ENCODE results near the gene RETN.
A peak's percentile ranks its signal among the peaks of the same experiment; 100 is the strongest.

Gene RETN

GRCh38 chr19:7661744-7662538, 6.9 kb upstream of the RETN start:
- DNase-seq = no peak

- DNase-seq = no peak
Measured at GRCh38 chr19:7662657-7663056, 6.2 kb upstream of the RETN start.

GRCh38 chr19:7663706-7664105, 5.1 kb upstream of the RETN start:
- no peak for DNase-seq

DNA sequence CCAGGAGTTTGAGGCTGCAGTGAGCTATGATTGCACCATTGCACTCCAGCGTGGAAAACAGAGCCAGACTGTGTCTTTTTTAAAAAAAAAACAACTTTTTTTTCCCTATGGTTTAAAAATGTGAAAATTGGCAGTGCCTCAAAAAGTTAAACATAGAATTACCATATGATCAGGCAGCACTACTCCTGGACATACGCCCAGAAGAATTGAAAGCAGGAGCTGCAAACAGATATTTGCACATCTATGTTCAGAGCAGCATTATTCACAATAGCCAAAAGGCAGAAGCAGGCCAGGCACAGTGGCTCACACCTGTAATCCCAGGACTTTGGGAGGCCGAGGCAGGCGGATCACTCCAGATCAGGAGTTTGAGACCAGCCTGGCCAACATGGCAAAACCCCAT, 3.8 kb upstream of the RETN start:
- no peak for DNase-seq

GRCh38 chr19:7669641-7670040, 792 bp downstream of the RETN start:
- no peak for DNase-seq

- no peak for DNase-seq
Measured at GRCh38 chr19:7670150-7670783, 1.4 kb downstream of the RETN start.

GRCh38 chr19:7670790-7671189, 1.9 kb downstream of the RETN start:
- no peak for DNase-seq

GRCh38 chr19:7672522-7672921, 3.7 kb downstream of the RETN start:
- no peak for DNase-seq

GRCh38 chr19:7674010-7675005, 5.5 kb downstream of the RETN start:
- peak; percentile 55 for DNase-seq

GRCh38 chr19:7676376-7676775, 7.5 kb downstream of the RETN start:
- DNase-seq = no peak

- DNase-seq = no peak
Measured at GRCh38 chr19:7676854-7677253, 8.0 kb downstream of the RETN start, which contains the start of gene MCEMP1. Gene MCEMP1, plus strand, starts transcription at chr19:7677090. Its CDS starts 31 bp downstream, at chr19:7677121.

DNA sequence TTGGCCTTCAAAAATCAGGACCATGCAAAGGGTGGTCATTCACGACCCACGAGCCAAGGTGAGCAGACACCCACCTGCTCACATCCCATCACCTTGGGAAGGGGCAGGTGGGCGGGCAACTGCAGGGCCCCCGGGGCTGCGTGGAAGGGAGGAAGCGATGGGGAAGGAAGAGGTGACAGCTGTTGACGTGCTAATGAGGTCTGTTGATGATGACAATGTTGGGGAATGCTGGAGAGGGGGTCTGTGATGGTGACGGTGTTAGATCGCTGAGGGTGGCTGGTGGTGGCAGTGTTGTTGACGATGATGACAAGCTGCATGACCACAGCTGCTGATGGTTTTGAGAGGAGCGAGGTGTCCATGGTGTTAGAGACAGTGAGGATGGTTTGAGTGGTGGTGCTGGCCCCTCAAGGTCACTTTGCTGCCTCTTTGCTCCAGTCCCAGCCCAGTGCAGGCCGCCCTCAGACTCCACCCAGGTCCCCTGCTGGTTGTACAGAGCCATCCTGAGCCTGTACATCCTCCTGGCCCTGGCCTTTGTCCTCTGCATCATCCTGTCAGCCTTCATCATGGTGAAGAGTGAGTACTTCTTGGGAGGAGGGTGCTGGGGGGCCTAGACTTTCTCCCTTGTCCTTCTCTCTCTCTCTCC, 8.9 kb downstream of the RETN start:
- no peak for DNase-seq

GRCh38 chr19:7678971-7679751, 10.3 kb downstream of the RETN start:
- peak; percentile 55 for DNase-seq

DNA sequence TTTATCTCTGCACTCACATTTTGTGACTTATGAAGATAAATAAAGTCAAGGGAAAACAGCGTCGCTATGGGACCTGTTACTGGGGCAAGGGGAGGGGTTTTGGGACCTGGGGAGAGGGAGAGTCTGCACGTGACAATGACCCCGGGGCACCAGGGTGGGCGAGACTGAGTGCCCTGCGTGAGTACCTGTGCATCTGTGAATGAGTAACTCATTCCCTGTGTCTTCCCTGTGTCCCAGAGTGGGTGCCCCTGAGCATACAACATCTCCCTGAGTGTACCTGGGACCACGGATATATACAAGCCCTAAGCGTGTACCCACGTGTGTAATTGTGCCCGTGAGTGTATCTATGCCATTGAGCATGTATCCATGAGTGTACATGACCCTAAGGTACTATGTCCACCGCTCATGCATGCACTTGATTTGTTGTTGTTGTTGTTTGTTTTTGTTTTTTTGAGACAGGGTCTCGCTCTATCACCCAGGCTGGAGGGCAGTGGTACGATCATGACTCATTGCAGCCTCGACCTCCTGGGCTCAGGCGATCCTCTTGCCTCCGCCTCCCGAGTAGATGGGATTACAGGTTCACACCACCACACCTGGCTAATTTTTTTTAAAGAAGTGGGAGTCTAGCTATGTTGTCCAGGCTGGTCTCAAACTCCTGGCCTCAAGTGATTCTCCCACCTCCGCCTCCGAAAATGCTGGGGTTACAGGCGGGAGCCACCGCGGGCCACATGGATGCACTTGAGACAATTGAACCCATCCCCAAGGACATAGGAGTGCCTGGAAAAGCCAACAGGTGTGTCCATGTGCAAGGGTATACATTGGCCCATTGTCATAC, 11.1 kb downstream of the RETN start:
- no peak for DNase-seq

GRCh38 chr19:7680606-7681339, 11.9 kb downstream of the RETN start, which contains the start of gene TRAPPC5:
Gene TRAPPC5, plus strand, starts transcription at chr19:7680833. Its CDS starts 1,421 bp downstream, at chr19:7682254.
- peak; percentile 92 for DNase-seq

GRCh38 chr19:7681340-7682174, 12.7 kb downstream of the RETN start:
- DNase-seq = peak; percentile 76

DNA sequence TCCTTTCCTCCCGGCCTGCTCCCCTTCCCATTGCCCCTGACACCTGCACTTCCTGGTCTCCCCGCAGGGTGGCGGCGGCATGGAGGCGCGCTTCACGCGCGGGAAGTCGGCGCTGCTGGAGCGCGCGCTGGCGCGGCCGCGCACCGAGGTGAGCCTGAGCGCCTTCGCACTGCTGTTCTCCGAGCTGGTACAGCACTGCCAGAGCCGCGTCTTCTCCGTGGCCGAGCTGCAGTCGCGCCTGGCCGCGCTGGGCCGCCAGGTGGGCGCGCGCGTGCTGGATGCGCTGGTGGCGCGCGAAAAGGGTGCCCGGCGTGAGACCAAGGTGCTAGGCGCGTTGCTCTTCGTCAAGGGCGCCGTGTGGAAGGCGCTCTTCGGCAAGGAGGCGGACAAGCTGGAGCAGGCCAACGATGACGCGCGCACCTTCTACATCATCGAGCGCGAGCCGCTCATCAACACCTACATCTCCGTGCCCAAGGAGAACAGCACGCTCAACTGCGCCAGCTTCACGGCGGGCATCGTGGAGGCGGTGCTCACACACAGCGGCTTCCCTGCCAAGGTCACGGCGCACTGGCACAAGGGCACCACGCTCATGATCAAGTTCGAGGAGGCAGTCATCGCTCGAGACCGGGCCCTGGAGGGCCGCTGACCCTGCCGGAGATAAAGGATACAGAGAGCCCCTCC, 13.5 kb downstream of the RETN start:
- DNase-seq = no peak
